Breast epithelium (tissue), 4 donors: ENCODE results near the gene MYO6. TPM values are rescaled to one million over a fixed set of nuclear protein-coding genes. Genes with fewer than 3 reads are reported as not detected.

Experiments
- DNase-seq, 2 donors: peaks; one replicate each; pipeline ENCODE4 v3.0.0-alpha.2; 2019; ENCODE audit warnings: low spot score in 2 of 2
- H3K27ac ChIP-seq, 2 donors: fragments of 200-600 bp; sonication (generic) in 1 of 2; one replicate each; pipeline ENCODE4 v1.5.1; 2016 to 2019; ENCODE audit warnings: mild to moderate bottlenecking in 1 of 2
- H3K27me3 ChIP-seq, 2 donors: fragments of 200-600 bp; sonication (generic) in 1 of 2; one replicate each; pipeline versions ENCODE4 v1.5.1 to v1.6.0; 2017 to 2019; ENCODE audit warnings: control low read depth in 1 of 2, mild to moderate bottlenecking in 1 of 2
- H3K36me3 ChIP-seq: fragments of 200-600 bp; one replicate; pipeline ENCODE4 v1.5.1; 2019
- H3K4me1 ChIP-seq, 2 donors: fragments of 200-600 bp; sonication (generic); one replicate each; pipeline ENCODE4 v1.5.1; 2016 to 2019; ENCODE audit warnings: control low read depth in 1 of 2
- H3K4me3 ChIP-seq, 3 donors: fragments of 200-600 bp; sonication (generic); 1 replicate in 2 of 3; 2 replicates in 1 of 3; pipeline ENCODE4 v1.5.1; 2016 to 2019; ENCODE audit warnings: mild to moderate bottlenecking in 3 of 3, moderate library complexity in 2 of 3
- H3K9me3 ChIP-seq, 2 donors: fragments of 200-600 bp; sonication (generic) in 1 of 2; one replicate each; pipeline ENCODE4 v1.5.1; 2016 to 2019; ENCODE audit warnings: control low read depth in 1 of 2
- CTCF ChIP-seq, 3 donors: fragments of 450-650 bp; IDR thresholded peaks; one replicate each; pipeline ENCODE4 v1.5.1; 2016 to 2017; ENCODE audit warnings: antibody characterized with exemption in 3 of 3, mild to moderate bottlenecking in 3 of 3, moderate library complexity in 3 of 3
- POLR2A ChIP-seq: fragments of 450-650 bp; IDR thresholded peaks from one replicate; pipeline ENCODE4 v1.6.1; 2016; ENCODE audit warnings: antibody characterized with exemption, mild to moderate bottlenecking, moderate library complexity
- POLR2AphosphoS5 ChIP-seq, 3 donors: sonication (generic); formaldehyde crosslinking; IDR thresholded peaks; one replicate each; pipeline ENCODE4 v1.6.1; 2017; ENCODE audit warnings: antibody characterized with exemption in 3 of 3
- intact Hi-C: fragments of 100-400 bp; cut with DNase I; formaldehyde crosslinking; loops from one replicate; pipeline ENCODE4 v1.15.1; 2023; ENCODE audit warnings: low total_unique reads
- total RNA-seq, 3 donors: library from RNA; depleted of rRNA; stranded (reverse); fragments of >200 nt; gene quantifications; one replicate each; pipeline ENCODE4 v1.1.0, GENCODE V29; 2016

The MYO6 gene
- total RNA-seq, 3 donors from 2014 or later: 21.8 to 143 (median 89.5) TPM

- no peak for TF ChIP-seq POLR2A
- TF ChIP-seq CTCF (IDR thresholded peaks at IDR 0.05): no peak
- no peak for TF ChIP-seq POLR2AphosphoS5 (IDR thresholded peaks at IDR 0.05)
- no peaks in the 10 kb centered on the region for H3K9me3 ChIP-seq
- no peak for DNase-seq
- intact Hi-C loops: no loop called here
- no peak overlapping the region for H3K4me3 ChIP-seq
- H3K27me3 ChIP-seq: no peaks in the 10 kb centered on the region
- no peak overlapping the region for H3K27ac ChIP-seq
- H3K36me3 ChIP-seq: no peaks in the 10 kb centered on the region
- H3K4me1 ChIP-seq: no peaks in the 10 kb centered on the region
Measured at GRCh38 chr6:75796723-75797122, 47.7 kb downstream of the MYO6 start.

GRCh38 chr6:75800133-75800532 lies 51.1 kb downstream of the MYO6 start:
- no peak overlapping the region for H3K27ac ChIP-seq
- no peak for TF ChIP-seq POLR2AphosphoS5 (IDR thresholded peaks at IDR 0.05)
- DNase-seq: no peak
- no peak overlapping the region for H3K4me3 ChIP-seq
- no peaks in the 10 kb centered on the region for H3K4me1 ChIP-seq
- no peaks in the 10 kb centered on the region for H3K36me3 ChIP-seq
- H3K9me3 ChIP-seq: no peaks in the 10 kb centered on the region
- intact Hi-C loops: no loop called here
- no peaks in the 10 kb centered on the region for H3K27me3 ChIP-seq

- TF ChIP-seq POLR2AphosphoS5 (IDR thresholded peaks at IDR 0.05) (no peak), CTCF (IDR thresholded peaks at IDR 0.05) (no peak), POLR2A (no peak)
- H3K9me3 ChIP-seq: no peaks in the 10 kb centered on the region
- no peak for DNase-seq
- no peak overlapping the region for H3K4me3 ChIP-seq
- intact Hi-C loops: no loop called here
- H3K27ac ChIP-seq: no peak overlapping the region
- H3K27me3 ChIP-seq: no peaks in the 10 kb centered on the region
- no peaks in the 10 kb centered on the region for H3K36me3 ChIP-seq
- H3K4me1 ChIP-seq: no peaks in the 10 kb centered on the region
Measured at GRCh38 chr6:75800708-75801505, 51.9 kb downstream of the MYO6 start.

- intact Hi-C loops: no loop called here
- Histone ChIP-seq H3K27me3 (no peaks in the 10 kb centered on the region), H3K4me3 (no peak overlapping the region), H3K36me3 (no peaks in the 10 kb centered on the region), H3K9me3 (no peaks in the 10 kb centered on the region), H3K4me1 (no peaks in the 10 kb centered on the region), H3K27ac (no peak overlapping the region)
- DNase-seq: no peak
- TF ChIP-seq POLR2A: no peak
- TF ChIP-seq POLR2AphosphoS5 (IDR thresholded peaks at IDR 0.05): no peak
- TF ChIP-seq CTCF (IDR thresholded peaks at IDR 0.05): no peak
Measured at GRCh38 chr6:75802366-75802765, 53.3 kb downstream of the MYO6 start.

- no peak overlapping the region for H3K27ac ChIP-seq
- no peaks in the 10 kb centered on the region for H3K9me3 ChIP-seq
- no peak for DNase-seq
- intact Hi-C loops: loop anchor here (5.0 kb wide), 1 partner anchor 301 kb away; no protein-coding TSS in a partner anchor
- H3K4me3 ChIP-seq: no peak overlapping the region
- no peaks in the 10 kb centered on the region for H3K27me3 ChIP-seq
- no peaks in the 10 kb centered on the region for H3K36me3 ChIP-seq
- TF ChIP-seq POLR2AphosphoS5 (IDR thresholded peaks at IDR 0.05): no peak
- TF ChIP-seq CTCF (IDR thresholded peaks at IDR 0.05): no peak
- TF ChIP-seq POLR2A: no peak
- H3K4me1 ChIP-seq: no peaks in the 10 kb centered on the region
Measured at GRCh38 chr6:75808507-75808906, 59.5 kb downstream of the MYO6 start.
